ENCODE measurements around the gene VPS4A. TPM values are rescaled to one million over a fixed set of nuclear protein-coding genes. Genes with fewer than 3 reads are reported as not detected.

Gene VPS4A
- total RNA-seq, 1 experiment from 2014 or later = 18.3 TPM

DNA sequence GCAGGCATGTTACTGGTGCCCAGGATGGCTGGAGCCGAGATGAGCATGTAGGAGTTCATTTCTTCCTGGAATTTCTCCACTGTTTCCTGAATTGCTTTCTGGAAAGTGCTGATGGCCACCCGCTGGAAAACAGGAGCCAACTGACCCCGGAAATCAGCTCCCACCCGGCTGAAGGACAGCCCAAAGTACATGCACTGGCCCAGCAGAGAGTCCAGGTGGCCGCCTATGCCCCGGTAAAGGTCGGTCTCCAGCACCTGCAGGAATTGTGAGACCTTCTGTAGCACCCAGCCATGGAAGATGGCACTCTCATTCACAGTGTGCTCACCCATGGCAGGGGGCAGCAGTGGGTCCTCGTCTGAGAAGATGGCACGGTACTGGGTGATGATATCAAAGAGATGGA is 23.5 kb downstream of the VPS4A start:
- Histone ChIP-seq H3K36me3 (ENCODE audit: insufficient read depth, low read length) (peaks cover 16% of the 10 kb centered on the region; the same call in 1 of the 2 replicates), H3K27ac (ENCODE audit: low read length) (no peak overlapping the region), H2AFZ (ENCODE audit: low read length) (no peak overlapping the region), H3K79me2 (ENCODE audit: low read length) (peaks cover 56% of the 10 kb centered on the region), H4K20me1 (ENCODE audit: insufficient read depth, low read depth, low read length) (peaks cover 2% of the 10 kb centered on the region; the same call in 1 of the 2 replicates), H3K9me3 (ENCODE audit: low read length) (no peaks in the 10 kb centered on the region), H3K9me2 (replicated peaks; ENCODE audit: insufficient read depth, low read length) (no peaks in the 10 kb centered on the region), H3K27me3 (ENCODE audit: low read length) (no peaks in the 10 kb centered on the region), H3K4me3 (ENCODE audit: low read length) (no peak overlapping the region), H3K4me2 (ENCODE audit: low read depth, low read length, poor library complexity, severe bottlenecking) (no peak overlapping the region), H3K4me1 (ENCODE audit: low read length) (peaks cover 18% of the 10 kb centered on the region), H3K9ac (ENCODE audit: low read length) (no peak overlapping the region)
- no peak for DNase-seq

DNA sequence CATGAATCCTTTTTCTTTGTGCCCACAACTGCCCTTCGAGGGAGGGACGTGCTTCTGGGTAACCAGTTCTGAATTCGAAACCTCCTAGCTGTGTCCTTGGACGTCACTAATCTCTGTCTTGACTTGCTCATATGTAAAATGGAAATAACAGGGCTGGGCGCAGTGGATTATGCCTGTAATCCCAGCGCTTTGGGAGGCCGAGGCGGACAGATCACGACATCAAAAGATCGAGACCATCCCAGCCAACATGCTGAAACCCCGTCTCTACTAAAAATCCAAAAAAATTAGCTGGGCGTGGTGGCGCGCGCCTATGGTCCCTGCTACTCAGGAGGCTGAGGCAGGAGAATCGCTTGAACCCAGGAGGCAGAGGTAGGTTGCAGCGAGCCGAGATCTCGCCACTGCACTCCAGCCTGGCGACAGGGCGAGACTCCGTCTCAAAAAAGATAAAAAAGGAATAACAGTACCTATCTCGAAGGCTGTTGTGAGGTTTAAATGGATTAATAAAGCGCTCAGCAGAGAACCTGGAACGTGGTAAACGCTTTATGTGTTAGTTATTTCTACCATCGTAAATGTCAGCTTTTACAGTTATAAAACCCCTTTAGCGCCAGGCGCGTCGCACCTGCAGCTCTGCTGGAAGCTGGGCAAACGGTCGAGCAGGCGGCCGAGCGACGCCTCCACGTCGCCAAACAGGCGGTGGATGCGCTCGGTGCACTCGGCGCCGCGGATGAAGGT is 27.6 kb downstream of the VPS4A start:
- Histone ChIP-seq H4K20me1 (ENCODE audit: insufficient read depth, low read depth, low read length) (no peaks in the 10 kb centered on the region), H3K9me2 (replicated peaks; ENCODE audit: insufficient read depth, low read length) (no peaks in the 10 kb centered on the region), H3K79me2 (ENCODE audit: low read length) (peaks cover 70% of the 10 kb centered on the region), H3K27ac (ENCODE audit: low read length) (peak overlapping the region; percentile 48), H3K4me3 (ENCODE audit: low read length) (peak overlapping the region; percentile 94), H3K36me3 (ENCODE audit: insufficient read depth, low read length) (peaks cover 40% of the 10 kb centered on the region), H3K9me3 (ENCODE audit: low read length) (no peaks in the 10 kb centered on the region), H3K4me2 (ENCODE audit: low read depth, low read length, poor library complexity, severe bottlenecking) (peak overlapping the region; percentile 79), H3K9ac (ENCODE audit: low read length) (peak overlapping the region; percentile 91), H3K4me1 (ENCODE audit: low read length) (peaks cover 26% of the 10 kb centered on the region), H3K27me3 (ENCODE audit: low read length) (no peaks in the 10 kb centered on the region), H2AFZ (ENCODE audit: low read length) (peak overlapping the region; percentile 46; the same call in 1 of the 2 replicates)
- DNase-seq = no peak

DNA sequence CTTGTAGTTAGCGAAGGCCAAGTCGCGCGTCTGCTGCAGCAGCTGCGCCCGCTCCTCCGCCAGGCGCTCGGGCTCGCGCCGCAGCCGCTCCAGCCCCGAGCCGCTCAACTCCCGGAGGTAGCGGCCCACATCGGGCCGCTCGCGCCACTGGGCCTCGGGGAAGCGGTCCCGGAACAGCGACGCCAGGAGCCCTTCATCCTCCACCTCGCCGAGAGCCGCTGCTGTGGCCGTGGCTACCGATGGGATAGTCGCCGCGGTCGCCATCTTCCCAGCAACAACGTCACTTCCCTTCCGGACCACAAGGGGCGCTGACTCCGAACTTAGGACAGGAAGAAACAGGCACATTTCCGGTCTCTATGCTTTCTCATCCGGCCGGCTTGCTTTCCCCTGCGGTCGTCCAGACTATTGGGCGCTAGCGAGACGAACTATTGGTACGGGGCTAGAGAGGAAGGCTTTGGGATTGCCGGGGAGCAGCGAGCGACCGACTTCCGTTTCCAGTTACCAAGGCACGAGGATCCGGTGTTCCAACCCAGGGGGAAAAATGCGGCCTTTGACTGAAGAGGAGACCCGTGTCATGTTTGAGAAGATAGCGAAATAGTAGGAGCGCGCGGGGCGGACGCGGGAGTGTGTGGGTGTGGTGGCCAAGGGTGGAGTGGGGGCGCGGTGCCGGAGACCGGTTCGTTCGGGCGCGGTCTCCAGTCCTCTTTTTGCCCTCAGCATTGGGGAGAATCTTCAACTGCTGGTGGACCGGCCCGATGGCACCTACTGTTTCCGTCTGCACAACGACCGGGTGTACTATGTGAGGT is 28.3 kb downstream of the VPS4A start, which contains the start of the genes COG8 and NIP7:
Gene COG8, minus strand, starts transcription at position 276 of the 806 bp plus-strand sequence. Its CDS starts 12 bp downstream, at position 264.
Gene NIP7, plus strand, starts transcription at position 484 of the 806 bp plus-strand sequence. Its CDS starts 58 bp downstream, at position 542.
- peak; percentile 99 for DNase-seq
- peaks cover 38% of the 10 kb centered on the region for H3K36me3 ChIP-seq (ENCODE audit: insufficient read depth, low read length)
- peak within 1 kb of the TSS; percentile 91 for H3K9ac ChIP-seq (ENCODE audit: low read length)
- peaks cover 26% of the 10 kb centered on the region for H3K4me1 ChIP-seq (ENCODE audit: low read length)
- no peaks in the 10 kb centered on the region for H3K27me3 ChIP-seq (ENCODE audit: low read length)
- no peaks in the 10 kb centered on the region for H3K9me3 ChIP-seq (ENCODE audit: low read length)
- H2AFZ ChIP-seq (ENCODE audit: low read length) = peak within 1 kb of the TSS; percentile 46; the same call in 1 of the 2 replicates
- no peaks in the 10 kb centered on the region for H3K9me2 ChIP-seq (replicated peaks; ENCODE audit: insufficient read depth, low read length)
- H3K4me3 ChIP-seq (ENCODE audit: low read length) = peak within 1 kb of the TSS; percentile 94
- peak within 1 kb of the TSS; percentile 67 for H3K27ac ChIP-seq (ENCODE audit: low read length)
- H3K79me2 ChIP-seq (ENCODE audit: low read length) = peaks cover 66% of the 10 kb centered on the region
- no peaks in the 10 kb centered on the region for H4K20me1 ChIP-seq (ENCODE audit: insufficient read depth, low read depth, low read length)
- peak within 1 kb of the TSS; percentile 81 for H3K4me2 ChIP-seq (ENCODE audit: low read depth, low read length, poor library complexity, severe bottlenecking)

DNA sequence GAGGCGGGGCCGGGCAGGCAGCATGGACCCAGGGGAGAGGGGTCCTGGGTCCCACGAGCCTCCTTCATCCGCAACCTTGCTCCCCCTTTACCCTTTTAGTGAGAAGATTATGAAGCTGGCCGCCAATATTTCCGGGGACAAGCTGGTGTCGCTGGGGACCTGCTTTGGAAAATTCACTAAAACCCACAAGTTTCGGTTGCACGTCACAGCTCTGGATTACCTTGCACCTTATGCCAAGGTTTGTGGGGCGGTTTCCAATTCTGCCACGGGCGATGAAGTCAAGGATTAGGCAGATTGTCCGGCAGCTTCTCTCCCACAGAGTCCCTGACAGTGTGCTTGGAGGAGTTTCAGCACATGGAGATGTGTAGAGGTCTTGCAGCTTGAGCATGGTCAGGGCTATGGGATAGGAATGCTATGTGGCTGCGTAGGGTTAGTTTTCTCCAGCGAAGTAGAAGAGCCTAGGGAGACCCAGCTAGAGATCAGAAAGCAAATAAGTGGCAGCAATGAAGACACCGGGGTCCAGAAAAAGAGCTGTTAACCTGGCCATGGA is 29.0 kb downstream of the VPS4A start:
- peak overlapping the region; percentile 94 for H3K4me3 ChIP-seq (ENCODE audit: low read length)
- H3K79me2 ChIP-seq (ENCODE audit: low read length) = peaks cover 65% of the 10 kb centered on the region
- 0 out of 2 replicates have a peak overlapping the region, but pooled peaks have one; percentile 21 for H2AFZ ChIP-seq (ENCODE audit: low read length)
- no peaks in the 10 kb centered on the region for H3K9me2 ChIP-seq (replicated peaks; ENCODE audit: insufficient read depth, low read length)
- peak overlapping the region; percentile 81 for H3K4me2 ChIP-seq (ENCODE audit: low read depth, low read length, poor library complexity, severe bottlenecking)
- H3K4me1 ChIP-seq (ENCODE audit: low read length) = peaks cover 26% of the 10 kb centered on the region
- H3K9me3 ChIP-seq (ENCODE audit: low read length) = no peaks in the 10 kb centered on the region
- no peak for DNase-seq
- H4K20me1 ChIP-seq (ENCODE audit: insufficient read depth, low read depth, low read length) = no peaks in the 10 kb centered on the region
- H3K36me3 ChIP-seq (ENCODE audit: insufficient read depth, low read length) = peaks cover 38% of the 10 kb centered on the region
- H3K27ac ChIP-seq (ENCODE audit: low read length) = peak overlapping the region; percentile 67
- peak overlapping the region; percentile 91 for H3K9ac ChIP-seq (ENCODE audit: low read length)
- H3K27me3 ChIP-seq (ENCODE audit: low read length) = no peaks in the 10 kb centered on the region

DNA sequence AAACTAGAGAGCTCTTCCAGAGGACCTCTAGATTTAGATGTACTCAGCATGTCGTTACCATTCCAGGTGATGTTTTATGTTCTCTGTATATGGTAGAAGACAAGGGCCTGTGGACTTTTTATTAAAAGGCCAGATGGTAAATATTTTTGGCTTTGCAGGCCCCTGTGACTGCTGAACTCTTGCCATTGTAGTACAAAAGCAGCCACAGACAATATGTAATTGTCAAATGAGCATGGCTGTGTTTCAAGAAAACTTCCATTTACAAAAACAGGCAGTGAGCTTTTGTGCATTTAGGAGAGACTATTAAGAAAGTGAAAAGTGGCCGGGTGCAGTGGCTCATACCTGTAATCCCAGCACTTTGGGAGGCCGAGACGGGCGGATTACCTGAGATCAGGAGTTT is 33.0 kb downstream of the VPS4A start:
- DNase-seq = no peak
- Histone ChIP-seq H3K27ac (ENCODE audit: low read length) (no peak overlapping the region), H2AFZ (ENCODE audit: low read length) (no peak overlapping the region), H3K36me3 (ENCODE audit: insufficient read depth, low read length) (peaks cover 36% of the 10 kb centered on the region), H4K20me1 (ENCODE audit: insufficient read depth, low read depth, low read length) (no peaks in the 10 kb centered on the region), H3K27me3 (ENCODE audit: low read length) (no peaks in the 10 kb centered on the region), H3K4me1 (ENCODE audit: low read length) (peaks cover 16% of the 10 kb centered on the region), H3K4me2 (ENCODE audit: low read depth, low read length, poor library complexity, severe bottlenecking) (no peak overlapping the region), H3K4me3 (ENCODE audit: low read length) (no peak overlapping the region), H3K9me2 (replicated peaks; ENCODE audit: insufficient read depth, low read length) (no peaks in the 10 kb centered on the region), H3K9me3 (ENCODE audit: low read length) (no peaks in the 10 kb centered on the region), H3K79me2 (ENCODE audit: low read length) (peaks cover 34% of the 10 kb centered on the region), H3K9ac (ENCODE audit: low read length) (no peak overlapping the region)

DNA sequence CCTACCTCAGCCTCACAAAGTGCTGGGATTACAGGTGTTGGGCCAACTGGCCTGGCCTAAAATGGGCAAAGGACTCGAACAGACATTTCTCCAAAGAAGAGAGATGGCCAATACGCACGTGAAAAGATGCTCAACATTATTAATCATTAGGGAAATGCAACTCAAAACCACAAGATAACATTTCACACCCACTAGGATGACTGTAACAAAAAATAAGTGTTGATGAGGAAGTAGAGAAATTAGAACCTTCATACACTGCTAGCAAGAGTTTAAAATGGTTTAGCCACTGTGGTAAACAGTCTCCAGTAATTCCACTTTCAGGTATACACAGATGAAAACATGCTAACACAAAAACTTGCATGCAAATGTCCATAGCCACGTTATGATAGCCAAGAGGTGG is 34.8 kb downstream of the VPS4A start:
- H3K9me3 ChIP-seq (ENCODE audit: low read length) = no peaks in the 10 kb centered on the region
- no peak overlapping the region for H3K4me2 ChIP-seq (ENCODE audit: low read depth, low read length, poor library complexity, severe bottlenecking)
- no peak overlapping the region for H3K9ac ChIP-seq (ENCODE audit: low read length)
- H3K27me3 ChIP-seq (ENCODE audit: low read length) = no peaks in the 10 kb centered on the region
- peaks cover 11% of the 10 kb centered on the region for H3K4me1 ChIP-seq (ENCODE audit: low read length)
- no peaks in the 10 kb centered on the region for H3K9me2 ChIP-seq (replicated peaks; ENCODE audit: insufficient read depth, low read length)
- H3K4me3 ChIP-seq (ENCODE audit: low read length) = no peak overlapping the region
- peaks cover 39% of the 10 kb centered on the region for H3K36me3 ChIP-seq (ENCODE audit: insufficient read depth, low read length)
- peaks cover 20% of the 10 kb centered on the region for H3K79me2 ChIP-seq (ENCODE audit: low read length)
- H3K27ac ChIP-seq (ENCODE audit: low read length) = no peak overlapping the region
- DNase-seq = no peak
- H2AFZ ChIP-seq (ENCODE audit: low read length) = no peak overlapping the region
- no peaks in the 10 kb centered on the region for H4K20me1 ChIP-seq (ENCODE audit: insufficient read depth, low read depth, low read length)

DNA sequence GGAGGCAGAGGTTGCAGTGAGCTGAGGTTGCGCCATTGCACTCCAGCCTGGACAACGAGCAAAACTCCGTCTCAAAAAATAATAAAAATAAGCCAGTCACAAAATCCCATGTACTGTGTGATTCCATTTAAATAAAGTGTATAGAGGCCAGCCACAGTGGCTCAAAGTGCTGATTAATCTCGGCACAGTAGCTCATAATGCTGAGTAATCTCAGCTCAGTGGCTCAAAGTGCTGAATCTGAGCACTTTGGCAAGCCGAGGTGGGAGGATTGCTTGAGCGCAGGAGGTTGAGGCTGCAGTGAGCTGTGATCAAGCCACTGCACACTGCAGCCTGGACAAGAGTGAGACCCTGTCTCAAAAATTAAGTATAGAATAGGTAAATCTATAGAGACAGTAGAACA is 35.5 kb downstream of the VPS4A start:
- Histone ChIP-seq H3K79me2 (ENCODE audit: low read length) (peaks cover 13% of the 10 kb centered on the region), H3K36me3 (ENCODE audit: insufficient read depth, low read length) (peaks cover 31% of the 10 kb centered on the region), H3K4me2 (ENCODE audit: low read depth, low read length, poor library complexity, severe bottlenecking) (no peak overlapping the region), H3K9ac (ENCODE audit: low read length) (no peak overlapping the region), H4K20me1 (ENCODE audit: insufficient read depth, low read depth, low read length) (no peaks in the 10 kb centered on the region), H3K9me2 (replicated peaks; ENCODE audit: insufficient read depth, low read length) (no peaks in the 10 kb centered on the region), H3K4me3 (ENCODE audit: low read length) (no peak overlapping the region), H2AFZ (ENCODE audit: low read length) (no peak overlapping the region), H3K9me3 (ENCODE audit: low read length) (no peaks in the 10 kb centered on the region), H3K27me3 (ENCODE audit: low read length) (no peaks in the 10 kb centered on the region), H3K4me1 (ENCODE audit: low read length) (peaks cover 4% of the 10 kb centered on the region; the same call in 1 of the 2 replicates), H3K27ac (ENCODE audit: low read length) (no peak overlapping the region)
- no peak for DNase-seq

DNA sequence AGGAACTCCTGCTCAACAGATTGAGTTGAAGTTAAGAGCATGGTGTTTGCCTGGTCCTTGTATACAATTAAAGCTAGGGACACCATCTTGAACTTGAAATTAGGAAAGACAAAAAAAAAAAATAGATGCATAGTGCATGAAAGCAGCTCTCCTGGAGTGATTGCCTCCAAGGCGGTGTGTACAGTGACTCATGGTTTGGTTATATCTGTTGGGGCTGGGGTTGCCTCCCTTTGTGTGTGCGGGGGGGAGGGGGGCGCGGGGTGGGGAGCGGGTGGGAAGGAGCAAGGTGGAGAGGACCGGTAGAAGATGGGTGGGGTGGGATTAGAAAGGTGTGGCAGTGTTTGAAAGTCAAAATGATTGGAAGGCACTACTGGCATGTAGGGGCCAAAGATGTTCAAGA is 37.1 kb downstream of the VPS4A start:
- Histone ChIP-seq H3K27me3 (ENCODE audit: low read length) (no peaks in the 10 kb centered on the region), H2AFZ (ENCODE audit: low read length) (no peak overlapping the region), H4K20me1 (ENCODE audit: insufficient read depth, low read depth, low read length) (no peaks in the 10 kb centered on the region), H3K4me3 (ENCODE audit: low read length) (no peak overlapping the region), H3K4me2 (ENCODE audit: low read depth, low read length, poor library complexity, severe bottlenecking) (no peak overlapping the region), H3K9ac (ENCODE audit: low read length) (no peak overlapping the region), H3K4me1 (ENCODE audit: low read length) (no peaks in the 10 kb centered on the region), H3K27ac (ENCODE audit: low read length) (no peak overlapping the region), H3K9me3 (ENCODE audit: low read length) (no peaks in the 10 kb centered on the region), H3K79me2 (ENCODE audit: low read length) (peaks cover 3% of the 10 kb centered on the region), H3K36me3 (ENCODE audit: insufficient read depth, low read length) (peaks cover 22% of the 10 kb centered on the region), H3K9me2 (replicated peaks; ENCODE audit: insufficient read depth, low read length) (no peaks in the 10 kb centered on the region)
- DNase-seq = no peak

Measured in Karpas-422 (cell line).